OCI-LY7 (cell line): ENCODE data around the gene CNIH3. TPM values are rescaled to one million over a fixed set of nuclear protein-coding genes. Genes with fewer than 3 reads are reported as not detected.

Experiments used
- BruUV-seq: library from RNA; stranded (reverse); fragments of 400-500 nt; replicated peaks from 2 replicates; lab custom pipeline; 2021; lab: Mats Ljungman, UMichigan
- CTCF ChIA-PET: fragments of 300-600 bp; sonication (Branson Sonifier 250); formaldehyde crosslinking; loops from one replicate; lab custom pipeline; 2022; ENCODE audit warnings: antibody characterized with exemption; ENCODE audit not compliant: unreplicated experiment; lab: Charles Lee
- POLR2A ChIA-PET: fragments of 300-600 bp; sonication (Branson Sonifier 250); formaldehyde crosslinking; loops from one replicate; lab custom pipeline; 2022; ENCODE audit warnings: antibody characterized with exemption; lab: Charles Lee
- DNase-seq: peaks from one replicate; pipeline ENCODE4 v3.0.0-alpha.2; 2015; ENCODE audit warnings: low spot score
- H2AFZ ChIP-seq: fragments of 200-600 bp; sonication (generic), shearing (Covaris generic); 2 replicates; pipeline ENCODE4 v1.6.1; 2014; ENCODE audit warnings: mild to moderate bottlenecking, antibody characterized with exemption, low read length, moderate library complexity
- H3K27ac ChIP-seq: fragments of 200-600 bp; sonication (generic); 2 replicates; pipeline ENCODE4 v1.5.1; 2014; ENCODE audit warnings: mixed run types, low read depth, mild to moderate bottlenecking, moderate library complexity, low read length, inconsistent platforms; ENCODE audit not compliant: poor library complexity, severe bottlenecking
- H3K36me3 ChIP-seq: fragments of 200-600 bp; sonication (generic); 2 replicates; pipeline ENCODE4 v1.6.1; 2014; ENCODE audit warnings: mild to moderate bottlenecking, antibody characterized with exemption, low read length, moderate library complexity, mixed read lengths; ENCODE audit not compliant: insufficient read depth
- H3K4me1 ChIP-seq: fragments of 200-600 bp; sonication (generic); 2 replicates; pipeline ENCODE4 v1.5.1; 2014; ENCODE audit warnings: mild to moderate bottlenecking, low read length; ENCODE audit not compliant: insufficient read depth, poor library complexity, severe bottlenecking
- H3K4me2 ChIP-seq: fragments of 200-600 bp; sonication (generic); 2 replicates; pipeline ENCODE4 v1.6.1; 2014; ENCODE audit warnings: mild to moderate bottlenecking, low read length
- H3K4me3 ChIP-seq: fragments of 200-600 bp; sonication (generic); 2 replicates; pipeline ENCODE4 v1.5.1; 2014; ENCODE audit warnings: mild to moderate bottlenecking, low read depth, low read length; ENCODE audit not compliant: poor library complexity, severe bottlenecking
- H3K79me2 ChIP-seq: fragments of 200-600 bp; sonication (generic); 2 replicates; pipeline ENCODE4 v1.6.1; 2016; ENCODE audit warnings: low read depth, mild to moderate bottlenecking, low read length, moderate library complexity, mixed read lengths; ENCODE audit not compliant: insufficient read depth
- H3K9me2 ChIP-seq: fragments of 200-600 bp; sonication (generic); 2 replicates; pipeline ENCODE4 v1.6.1; 2016; ENCODE audit warnings: mild to moderate bottlenecking, low read length, mixed read lengths; ENCODE audit not compliant: insufficient read depth
- H3K9me3 ChIP-seq: fragments of 200-600 bp; sonication (generic); 2 replicates; pipeline ENCODE4 v1.6.1; 2014; ENCODE audit warnings: mild to moderate bottlenecking, mixed run types, low read length, mixed read lengths
- H4K20me1 ChIP-seq: fragments of 200-600 bp; sonication (generic); 2 replicates; pipeline ENCODE4 v1.6.1; 2014; ENCODE audit warnings: mild to moderate bottlenecking, antibody characterized with exemption, low read length, moderate library complexity, mixed read lengths; ENCODE audit not compliant: insufficient read depth
- EZH2phosphoT487 ChIP-seq: fragments of 200-600 bp; sonication (generic); IDR thresholded peaks from 2 replicates; pipeline ENCODE4 v1.6.1; 2018; ENCODE audit warnings: low read depth, borderline replicate concordance, mild to moderate bottlenecking, mixed run types, antibody characterized with exemption, low read length, moderate library complexity, mixed read lengths
- intact Hi-C: fragments of 100-400 bp; cut with micrococcal nuclease; formaldehyde crosslinking; loops from one replicate; pipeline ENCODE4 v1.10.0; 2022; ENCODE audit not compliant: unreplicated experiment
- total RNA-seq, 2 experiments: library from RNA; depleted of rRNA in 1 of 2; stranded (reverse); fragments of >200 nt in 1 of 2; shearing (Covaris generic) in 1 of 2; gene quantifications; 2 replicates each; pipeline ENCODE4 v1.2.3, GENCODE V29; 2014 to 2022
- TF ChIP-seq, protein P1 (sequence below): fragments of 200-600 bp; sonication (generic); conservative IDR thresholded peaks from 2 replicates; pipeline ENCODE4 v1.5.1; 2014; ENCODE audit warnings: mild to moderate bottlenecking, antibody characterized with exemption, low read length, moderate library complexity, mixed read lengths

Gene CNIH3
- total RNA-seq, 2 experiments from 2014 or later, result 1.9 to 2.4 TPM

DNA sequence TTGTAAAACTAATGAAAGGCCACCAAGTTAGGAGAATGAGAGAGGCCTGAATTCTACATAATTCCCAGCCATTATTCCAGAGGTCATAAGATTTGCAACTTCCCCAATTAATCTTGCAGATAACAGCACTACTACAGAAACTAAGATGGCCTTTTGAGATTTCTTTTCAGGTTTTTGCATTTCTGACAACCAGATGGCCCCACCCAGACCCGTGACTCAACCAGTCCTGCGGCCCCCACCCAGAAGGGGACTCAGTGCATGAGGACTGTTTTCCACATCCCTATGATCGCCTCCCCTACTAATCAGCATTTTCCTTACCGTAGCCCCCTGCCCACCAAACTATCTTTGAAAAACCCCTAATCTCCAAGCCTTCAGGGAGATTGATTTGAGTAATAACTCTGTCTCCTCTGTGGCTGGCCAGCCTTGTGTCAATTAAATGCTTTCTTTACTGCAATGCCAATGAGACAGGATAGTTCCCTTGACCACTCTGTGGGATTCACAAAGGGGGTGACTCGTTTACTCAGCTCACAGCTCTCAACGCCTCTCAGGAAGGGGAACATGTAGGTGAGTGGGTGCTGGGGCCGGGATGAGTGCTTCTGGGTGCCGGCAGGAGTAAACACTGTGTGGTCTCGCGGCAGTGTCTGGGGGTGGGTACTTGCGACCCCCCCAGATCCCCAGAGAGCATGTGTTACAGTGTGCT lies 10.5 kb upstream of the CNIH3 start:
- intact Hi-C loops, result loop anchor here (10.0 kb wide), 1 partner anchor 91 kb away; no protein-coding TSS in a partner anchor
- Histone ChIP-seq H3K27ac (no peak overlapping the region), H4K20me1 (no peaks in the 10 kb centered on the region), H3K79me2 (no peaks in the 10 kb centered on the region), H3K4me1 (no peaks in the 10 kb centered on the region), H2AFZ (no peak overlapping the region), H3K36me3 (no peaks in the 10 kb centered on the region), H3K4me2 (no peak overlapping the region), H3K9me2 (no peaks in the 10 kb centered on the region), H3K9me3 (no peaks in the 10 kb centered on the region), H3K4me3 (no peak overlapping the region)
- POLR2A ChIA-PET, result interaction anchor here (0.6 kb wide), 2 partner anchors 78 to 276 kb away, joined by 3 read pairs; partner anchors contain the start of gene NVL
- CTCF ChIA-PET, result no interaction called here
- TF ChIP-seq, protein P1, sequence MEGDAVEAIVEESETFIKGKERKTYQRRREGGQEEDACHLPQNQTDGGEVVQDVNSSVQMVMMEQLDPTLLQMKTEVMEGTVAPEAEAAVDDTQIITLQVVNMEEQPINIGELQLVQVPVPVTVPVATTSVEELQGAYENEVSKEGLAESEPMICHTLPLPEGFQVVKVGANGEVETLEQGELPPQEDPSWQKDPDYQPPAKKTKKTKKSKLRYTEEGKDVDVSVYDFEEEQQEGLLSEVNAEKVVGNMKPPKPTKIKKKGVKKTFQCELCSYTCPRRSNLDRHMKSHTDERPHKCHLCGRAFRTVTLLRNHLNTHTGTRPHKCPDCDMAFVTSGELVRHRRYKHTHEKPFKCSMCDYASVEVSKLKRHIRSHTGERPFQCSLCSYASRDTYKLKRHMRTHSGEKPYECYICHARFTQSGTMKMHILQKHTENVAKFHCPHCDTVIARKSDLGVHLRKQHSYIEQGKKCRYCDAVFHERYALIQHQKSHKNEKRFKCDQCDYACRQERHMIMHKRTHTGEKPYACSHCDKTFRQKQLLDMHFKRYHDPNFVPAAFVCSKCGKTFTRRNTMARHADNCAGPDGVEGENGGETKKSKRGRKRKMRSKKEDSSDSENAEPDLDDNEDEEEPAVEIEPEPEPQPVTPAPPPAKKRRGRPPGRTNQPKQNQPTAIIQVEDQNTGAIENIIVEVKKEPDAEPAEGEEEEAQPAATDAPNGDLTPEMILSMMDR, result no peak
- TF ChIP-seq EZH2phosphoT487, result no peak
- DNase-seq, result no peak
- no TSS peak for BruUV-seq

DNA sequence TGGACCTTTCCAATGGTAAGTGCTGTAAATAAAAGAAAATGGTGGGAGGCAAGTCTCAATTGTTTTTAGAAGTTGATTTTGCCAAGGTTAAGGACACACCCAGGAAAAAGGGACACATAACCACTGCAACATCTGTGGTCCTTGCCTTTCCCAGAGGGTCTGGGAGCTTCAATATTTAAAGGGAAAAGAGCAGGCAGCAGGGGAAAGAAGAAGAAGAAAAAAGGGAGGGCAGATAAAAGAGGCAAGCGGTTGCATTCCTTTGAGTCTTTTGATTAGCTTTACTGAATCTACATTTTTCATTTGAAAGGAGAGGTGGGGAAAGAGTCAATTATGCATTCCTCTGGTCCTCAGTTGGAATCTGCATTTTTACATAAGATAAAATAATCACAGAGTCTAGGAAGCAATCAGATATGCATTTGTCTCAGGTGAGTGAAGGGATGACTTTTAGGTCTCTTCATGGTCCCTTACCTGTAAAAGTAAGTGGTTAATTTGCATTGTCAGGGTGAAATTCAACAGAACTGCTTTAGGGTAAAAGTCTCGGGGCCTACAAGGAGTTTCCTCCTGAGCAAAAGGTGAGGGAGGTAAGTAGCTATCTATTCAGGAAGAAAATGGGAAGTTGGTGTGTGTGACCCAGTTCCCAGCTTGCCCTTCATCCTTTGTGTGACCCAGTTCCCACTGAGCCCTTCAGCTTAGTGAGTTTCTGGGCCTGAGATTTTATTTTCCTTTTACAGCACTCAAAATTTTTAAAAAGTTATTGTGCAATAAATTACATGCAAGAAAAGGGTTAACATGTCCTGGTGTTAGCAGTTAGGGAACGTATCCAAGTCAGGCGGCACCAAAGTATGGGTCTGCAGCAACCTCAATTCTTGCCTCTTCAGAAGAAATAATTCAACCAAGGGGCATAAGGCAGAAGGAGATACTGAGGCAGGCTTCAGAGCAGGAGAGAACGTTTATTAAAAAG lies 8.6 kb upstream of the CNIH3 start:
- Histone ChIP-seq H3K79me2 (no peaks in the 10 kb centered on the region), H3K9me3 (no peaks in the 10 kb centered on the region), H4K20me1 (no peaks in the 10 kb centered on the region), H3K27ac (no peak overlapping the region), H3K4me3 (no peak overlapping the region), H3K9me2 (no peaks in the 10 kb centered on the region), H3K4me1 (no peaks in the 10 kb centered on the region), H3K4me2 (no peak overlapping the region), H3K36me3 (no peaks in the 10 kb centered on the region), H2AFZ (no peak overlapping the region)
- BruUV-seq, result no TSS peak
- DNase-seq, result no peak
- CTCF ChIA-PET, result no interaction called here
- intact Hi-C loops, result loop anchor here (10.0 kb wide), 1 partner anchor 93 kb away; no protein-coding TSS in a partner anchor
- POLR2A ChIA-PET, result no interaction called here
- TF ChIP-seq, protein P1, result no peak
- no peak for TF ChIP-seq EZH2phosphoT487
